Kidney (tissue), 14 donors: ENCODE results near the gene MYL4. TPM values are rescaled to one million over a fixed set of nuclear protein-coding genes. Genes with fewer than 3 reads are reported as not detected.

Experiments
- DNase-seq, 5 donors: peaks; one replicate each; pipeline ENCODE4 v3.0.0-alpha.2; 2013 to 2020
- FAIRE-seq: peaks from 2 replicates; lab custom pipeline; 2012; peaks lifted over from hg19 to GRCh38; lab: Jason Lieb, UNC
- H3K27ac ChIP-seq, 2 donors: one replicate each; pipeline ENCODE4 v1.7.0; 2013; ENCODE audit warnings: low read depth in 2 of 2, low read length in 2 of 2, inconsistent platforms in 1 of 2
- H3K27me3 ChIP-seq: one replicate; pipeline ENCODE4 v1.7.1; 2013; ENCODE audit warnings: low read length, inconsistent platforms; ENCODE audit not compliant: control insufficient read depth, insufficient read depth
- H3K36me3 ChIP-seq, 3 donors: one replicate each; pipeline versions ENCODE4 v1.7.0 to v1.7.1; 2013; ENCODE audit warnings: low read length in 3 of 3, control low read depth in 1 of 3, inconsistent platforms in 1 of 3; ENCODE audit not compliant: insufficient read depth in 3 of 3, control insufficient read depth in 2 of 3
- H3K4me1 ChIP-seq, 3 donors: one replicate each; pipeline versions ENCODE4 v1.7.0 to v1.7.1; 2013; ENCODE audit warnings: low read length in 3 of 3, inconsistent platforms in 1 of 3, low read depth in 1 of 3; ENCODE audit not compliant: control insufficient read depth in 2 of 3, insufficient read depth in 2 of 3
- H3K4me3 ChIP-seq, 3 donors: one replicate each; pipeline versions ENCODE4 v1.7.0 to v1.8.1; 2013; ENCODE audit warnings: low read length in 3 of 3, control low read depth in 1 of 3, inconsistent platforms in 1 of 3
- H3K9ac ChIP-seq, 3 donors: one replicate each; pipeline versions ENCODE4 v1.7.0 to v1.7.1; 2013; ENCODE audit warnings: low read length in 3 of 3, control low read depth in 1 of 3, inconsistent platforms in 1 of 3
- H3K9me3 ChIP-seq, 3 donors: one replicate each; pipeline versions ENCODE4 v1.7.0 to v1.7.1; 2013; ENCODE audit warnings: low read length in 3 of 3, control low read depth in 1 of 3, inconsistent platforms in 1 of 3; ENCODE audit not compliant: control insufficient read depth in 2 of 3, insufficient read depth in 1 of 3
- intact Hi-C: fragments of 100-400 bp; cut with DNase I; formaldehyde crosslinking; loops from one replicate; pipeline ENCODE4 v1.11.1; 2022
- polyA plus RNA-seq: library from polyadenylated mRNA; stranded (reverse); fragments of 350-450 nt; fragmentation: Illumina TruSeq; extraction: RNeasy Lipid Tissue Mini Kit (QIAGEN cat#74804); gene quantifications from one replicate; pipeline ENCODE4 v1.2.3, GENCODE V29; 2014; ENCODE audit warnings: low read depth, low replicate concordance; ENCODE audit not compliant: insufficient read depth
- total RNA-seq: library from RNA; stranded (reverse); fragmentation: NEBNext Ultra II Directional; extraction: Animal tissue kit (Norgen Biotek cat#: 25700); gene quantifications from one replicate; pipeline ENCODE4 v1.2.1, GENCODE V29; 2021
- TF ChIP-seq, protein P1 (sequence below): IDR thresholded peaks from 3 replicates; pipeline ENCODE4 v1.5.1; 2012; ENCODE audit warnings: mild to moderate bottlenecking, moderate library complexity, borderline replicate concordance; ENCODE audit not compliant: insufficient read depth; ENCODE audit errors: extremely low read depth
- donor health status: control.
- donor health status: control.
- donor health status: control.
- donor health status: control.
- donor health status: control.
- donor health status: DM: yes; HTN: yes; CAD: no.
- donor health status: Normal renal cell carcinoma (clear cell type).

Gene MYL4
- total and polyA plus RNA-seq, 2 donors from 2014 or later = 1.0 TPM; not detected in 1

DNA sequence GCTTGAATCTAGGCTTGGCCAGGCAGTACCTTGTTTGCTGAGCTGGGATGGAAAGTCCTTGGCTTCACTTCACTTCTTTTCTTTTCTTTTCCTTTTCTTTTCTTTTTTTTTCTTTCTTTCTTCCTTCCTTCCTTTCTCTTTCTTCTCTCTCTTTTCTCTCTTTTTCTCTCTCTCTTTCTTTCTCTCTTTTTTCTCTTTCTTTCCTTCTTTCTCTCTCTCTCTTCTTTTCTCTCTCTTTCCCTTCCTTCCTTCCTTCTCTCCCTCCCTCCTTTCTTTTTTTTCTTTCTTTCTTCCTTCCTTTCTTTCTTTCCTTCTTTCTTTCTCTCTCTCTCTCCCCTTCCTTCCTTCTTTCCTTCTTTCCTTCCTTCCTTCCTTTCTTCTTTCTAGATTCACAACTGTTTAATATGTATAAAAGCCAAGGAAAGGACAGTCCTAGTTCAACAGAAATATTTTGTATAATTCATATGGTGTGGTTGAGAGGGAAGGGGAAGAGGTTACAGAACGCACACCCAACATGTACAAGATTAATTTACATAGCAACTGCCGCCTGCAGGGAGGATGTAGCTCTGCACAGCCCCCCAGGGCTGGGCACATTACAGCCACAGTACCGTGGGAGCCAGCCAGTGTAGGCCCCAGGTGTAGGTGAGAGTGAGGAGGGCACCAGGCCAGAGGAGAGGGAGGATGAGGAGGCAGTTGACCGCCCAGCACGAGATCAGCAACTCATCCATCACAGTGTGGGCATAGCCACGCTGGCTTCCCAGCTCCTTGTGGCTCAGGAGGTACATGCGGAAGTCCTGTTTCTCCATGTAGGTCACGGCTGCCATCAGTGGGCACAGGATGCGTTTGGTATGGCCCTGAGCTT lies 34.8 kb downstream of the MYL4 start:
- TF ChIP-seq, protein P1, sequence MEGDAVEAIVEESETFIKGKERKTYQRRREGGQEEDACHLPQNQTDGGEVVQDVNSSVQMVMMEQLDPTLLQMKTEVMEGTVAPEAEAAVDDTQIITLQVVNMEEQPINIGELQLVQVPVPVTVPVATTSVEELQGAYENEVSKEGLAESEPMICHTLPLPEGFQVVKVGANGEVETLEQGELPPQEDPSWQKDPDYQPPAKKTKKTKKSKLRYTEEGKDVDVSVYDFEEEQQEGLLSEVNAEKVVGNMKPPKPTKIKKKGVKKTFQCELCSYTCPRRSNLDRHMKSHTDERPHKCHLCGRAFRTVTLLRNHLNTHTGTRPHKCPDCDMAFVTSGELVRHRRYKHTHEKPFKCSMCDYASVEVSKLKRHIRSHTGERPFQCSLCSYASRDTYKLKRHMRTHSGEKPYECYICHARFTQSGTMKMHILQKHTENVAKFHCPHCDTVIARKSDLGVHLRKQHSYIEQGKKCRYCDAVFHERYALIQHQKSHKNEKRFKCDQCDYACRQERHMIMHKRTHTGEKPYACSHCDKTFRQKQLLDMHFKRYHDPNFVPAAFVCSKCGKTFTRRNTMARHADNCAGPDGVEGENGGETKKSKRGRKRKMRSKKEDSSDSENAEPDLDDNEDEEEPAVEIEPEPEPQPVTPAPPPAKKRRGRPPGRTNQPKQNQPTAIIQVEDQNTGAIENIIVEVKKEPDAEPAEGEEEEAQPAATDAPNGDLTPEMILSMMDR = no peak
- Histone ChIP-seq H3K27ac (no peak overlapping the region), H3K9ac (no peak overlapping the region), H3K4me3 (no peak overlapping the region), H3K27me3 (no peaks in the 10 kb centered on the region), H3K4me1 (peaks cover 0 to 12% (median 11%) of the 10 kb centered on the region in 3 donors), H3K36me3 (no peaks in the 10 kb centered on the region), H3K9me3 (no peaks in the 10 kb centered on the region)
- intact Hi-C loops = no loop called here
- no peak for DNase-seq
- no peak for FAIRE-seq

DNA sequence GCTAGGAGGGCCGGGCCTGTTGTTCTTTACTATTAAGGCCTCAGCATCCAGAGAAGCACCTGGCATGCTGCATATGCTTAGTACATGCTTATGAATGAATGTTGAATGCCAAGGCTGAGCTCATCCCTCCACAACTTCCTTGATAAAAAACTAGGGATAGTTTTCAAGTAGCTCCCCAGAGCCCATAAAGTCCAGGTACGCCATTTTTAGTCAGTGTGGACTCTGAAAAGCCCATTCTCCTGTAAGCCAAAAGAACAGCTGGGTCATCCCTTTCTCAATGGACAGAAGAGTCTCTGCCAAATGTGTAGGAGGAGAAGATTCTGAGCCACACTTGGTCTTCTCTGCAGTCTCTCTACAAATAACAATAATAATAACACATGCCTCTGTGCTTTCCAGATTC lies 35.5 kb downstream of the MYL4 start:
- FAIRE-seq = no peak
- no peaks in the 10 kb centered on the region for H3K9me3 ChIP-seq
- H3K4me1 ChIP-seq = peaks cover 0 to 6% (median 6%) of the 10 kb centered on the region in 3 donors
- no peak overlapping the region for H3K27ac ChIP-seq
- no peak overlapping the region for H3K9ac ChIP-seq
- intact Hi-C loops = no loop called here
- TF ChIP-seq, protein P1 = no peak
- H3K27me3 ChIP-seq = no peaks in the 10 kb centered on the region
- no peak overlapping the region for H3K4me3 ChIP-seq
- H3K36me3 ChIP-seq = no peaks in the 10 kb centered on the region
- DNase-seq = no peak

DNA sequence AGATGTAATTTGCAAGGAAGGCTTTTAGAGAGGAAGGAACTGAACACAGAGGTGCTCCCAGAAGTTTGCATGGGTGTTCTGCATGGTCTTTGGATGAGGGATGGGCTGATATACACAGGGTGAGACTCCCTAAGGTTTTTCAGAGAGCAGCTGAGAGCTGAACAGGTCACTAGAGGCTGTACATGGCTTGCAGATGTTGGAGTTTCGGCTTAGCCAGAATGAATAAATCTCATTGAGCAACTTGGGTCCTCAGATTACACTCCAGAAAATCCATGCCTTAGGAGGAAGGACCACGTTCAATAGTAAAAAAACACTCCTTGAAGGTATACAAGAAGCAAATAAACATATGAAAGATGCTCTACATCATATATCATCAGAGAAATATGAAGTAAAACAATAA lies 37.0 kb downstream of the MYL4 start:
- TF ChIP-seq, protein P1 = no peak
- Histone ChIP-seq H3K27me3 (no peaks in the 10 kb centered on the region), H3K9ac (no peak overlapping the region), H3K36me3 (no peaks in the 10 kb centered on the region), H3K27ac (no peak overlapping the region), H3K4me3 (no peak overlapping the region), H3K4me1 (no peaks in the 10 kb centered on the region), H3K9me3 (no peaks in the 10 kb centered on the region)
- intact Hi-C loops = no loop called here
- DNase-seq = peak in 1 of 5 donors; percentile 28
- FAIRE-seq = no peak
